ENCODE results near the gene FAM228A. TPM values are rescaled to one million over a fixed set of nuclear protein-coding genes. Genes with fewer than 3 reads are reported as not detected.

FAM228A gene
- total RNA-seq, 1 donor from 2014 or later, result not detected

DNA sequence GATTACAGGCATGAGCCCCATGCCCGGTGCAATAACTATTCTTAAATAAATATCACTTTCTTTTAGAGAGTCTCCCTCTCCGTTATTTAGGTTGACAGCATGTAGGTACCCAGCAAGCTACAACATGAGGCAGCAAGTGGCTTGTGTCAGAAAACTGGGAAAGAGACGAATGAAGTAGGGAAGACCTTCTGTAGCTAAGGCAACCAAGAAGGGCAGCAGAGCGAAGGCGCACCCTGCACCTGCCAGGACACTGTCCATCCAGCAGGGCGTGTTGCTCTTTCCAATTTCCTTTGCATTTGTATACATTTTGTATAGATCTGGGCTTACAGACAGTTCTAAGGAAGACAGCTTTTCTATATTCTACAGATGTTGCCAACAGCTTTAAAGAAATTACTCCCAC lies 48.1 kb downstream of the FAM228A start:
- intact Hi-C loops (cut with micrococcal nuclease), result no loop called here

- intact Hi-C loops (cut with micrococcal nuclease), result no loop called here
Measured at GRCh38 chr2:24225499-24226242, 50.8 kb downstream of the FAM228A start.

- intact Hi-C loops (cut with micrococcal nuclease), result no loop called here
Measured at GRCh38 chr2:24228470-24228869, 53.6 kb downstream of the FAM228A start.

DNA sequence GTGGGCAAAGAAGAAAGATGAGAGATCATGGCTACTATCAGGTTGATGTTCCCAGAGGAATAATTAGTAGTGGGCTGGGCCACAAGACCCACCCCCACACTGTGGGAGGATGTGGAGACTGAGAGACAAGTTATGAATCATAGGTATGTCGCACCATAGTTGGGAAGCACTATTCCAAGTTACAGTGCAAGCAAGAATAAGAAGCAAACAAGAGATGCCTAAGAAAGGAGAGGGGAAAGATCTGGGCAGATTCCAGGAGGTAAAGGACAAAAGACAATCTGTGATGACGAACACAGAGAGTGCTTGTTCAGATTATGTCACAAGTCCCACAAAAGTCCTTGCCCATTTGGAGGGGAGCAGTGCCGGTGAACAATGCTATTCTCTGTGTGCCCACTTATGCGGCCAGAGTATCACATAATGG lies 56.6 kb downstream of the FAM228A start:
- intact Hi-C loops (cut with micrococcal nuclease), result no loop called here

DNA sequence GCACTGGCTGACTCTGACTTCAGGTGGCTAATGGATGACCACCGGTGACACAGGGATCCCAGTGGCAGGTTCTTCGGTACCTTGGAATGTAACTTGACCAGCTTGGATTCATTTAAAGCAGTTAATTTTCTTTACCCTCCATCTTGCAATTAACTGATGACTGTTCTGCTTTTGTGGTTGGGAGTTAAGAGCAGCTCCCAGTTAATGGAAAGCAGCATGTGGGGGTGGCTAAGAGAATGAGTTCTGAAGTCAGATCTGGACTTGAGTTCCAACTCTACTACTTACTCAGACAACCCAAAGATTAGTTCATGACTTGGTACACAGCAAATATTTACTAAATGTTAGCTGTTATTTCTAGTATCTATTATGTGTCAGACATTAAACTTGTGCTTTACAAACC lies 58.5 kb downstream of the FAM228A start:
- intact Hi-C loops (cut with micrococcal nuclease), result no loop called here

DNA sequence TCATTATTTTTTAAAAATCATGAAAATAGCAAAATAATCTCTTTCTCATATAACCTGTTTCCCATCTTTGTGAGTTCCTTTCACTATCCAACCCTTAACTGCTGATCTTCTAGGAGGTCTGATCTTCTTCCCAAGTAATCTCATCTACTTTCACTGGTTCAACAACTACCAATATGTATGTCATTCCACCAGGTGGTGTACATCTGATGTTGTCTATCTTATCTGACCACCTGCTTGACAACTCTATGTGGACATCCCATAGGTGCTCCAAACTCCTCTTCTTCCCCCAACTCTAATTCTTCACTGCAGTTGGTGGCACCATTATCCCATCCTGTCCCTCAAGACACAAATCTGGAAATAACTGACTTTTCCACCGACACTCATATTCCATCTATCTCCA lies 62.5 kb downstream of the FAM228A start:
- intact Hi-C loops (cut with micrococcal nuclease), result loop anchor here (5.0 kb wide), 1 partner anchor 145 kb away; no protein-coding TSS in a partner anchor

DNA sequence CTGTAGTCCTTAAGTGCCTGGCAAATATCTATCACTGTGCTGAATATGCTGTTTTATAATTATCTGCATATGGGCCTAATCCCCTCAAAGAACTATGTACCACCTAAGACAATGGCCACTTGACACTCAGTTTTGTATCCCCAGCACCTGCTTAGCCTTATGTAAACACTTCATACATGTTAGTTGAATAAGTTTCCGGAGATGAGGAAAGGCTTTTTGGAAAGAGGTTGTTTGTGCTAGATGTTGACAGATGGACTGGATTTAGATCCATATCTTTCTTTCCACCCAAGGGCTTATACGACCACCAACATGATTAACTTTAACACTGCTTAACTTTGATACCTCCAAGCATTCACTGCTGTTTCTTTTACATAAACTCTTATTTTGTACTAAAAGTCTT lies 63.3 kb downstream of the FAM228A start:
- intact Hi-C loops (cut with micrococcal nuclease), result loop anchor here (5.0 kb wide), 1 partner anchor 144 kb away; no protein-coding TSS in a partner anchor

- intact Hi-C loops (cut with micrococcal nuclease), result loop anchor here (5.0 kb wide), 1 partner anchor 143 kb away; no protein-coding TSS in a partner anchor
Measured at GRCh38 chr2:24239553-24239952, 64.7 kb downstream of the FAM228A start.

Other genes starting within 250 kb of the FAM228A start
- 25.5 and 28.8 TPM in 2 replicates for gene ATAD2B, start 247.9 kb upstream of the FAM228A start, total RNA-seq
- 14.6 and 15.9 TPM in 2 replicates for gene UBXN2A, start 234.6 kb upstream of the FAM228A start, total RNA-seq
- 0.09 TPM in 1 of 2 replicates, not detected in the other for gene MFSD2B, start 165.0 kb upstream of the FAM228A start, total RNA-seq
- 20.2 and 22.3 TPM in 2 replicates for gene WDCP, start 127.7 kb upstream of the FAM228A start, total RNA-seq
- gene FKBP1B, start 125.3 kb upstream of the FAM228A start, total RNA-seq, result 0.43 and 0.86 TPM in 2 replicates
- gene SF3B6, start 98.7 kb upstream of the FAM228A start, total RNA-seq, result 92.5 and 94.6 TPM in 2 replicates
- 2.2 and 2.7 TPM in 2 replicates for gene TP53I3, start 90.2 kb upstream of the FAM228A start, total RNA-seq
- gene PFN4, start 51.7 kb upstream of the FAM228A start, total RNA-seq, result not detected in 2 replicates
- gene FAM228B, start 51.6 kb upstream of the FAM228A start, total RNA-seq, result 6.6 and 6.8 TPM in 2 replicates
- gene ITSN2, start 185.5 kb downstream of the FAM228A start, total RNA-seq, result 64.2 and 67.0 TPM in 2 replicates

All from T-helper 2 cell treated with Interferon-gamma antibody and Interleukin-4, amounts not matched to agents 100 ng/mL and 5 ng/mL, for 36 hours (primary cell).